Chondrocyte (in vitro differentiated cells): ENCODE measurements around the gene LSM12. TPM values are rescaled to one million over a fixed set of nuclear protein-coding genes. Genes with fewer than 3 reads are reported as not detected.

Experiments
- DNase-seq: peaks from one replicate; pipeline ENCODE4 v3.0.0; 2021; ENCODE audit warnings: mixed read lengths, low spot score
- H3K27ac Mint-ChIP-seq: one replicate; pipeline ENCODE4 v1.8.0; 2021; ENCODE audit warnings: mild to moderate bottlenecking, moderate library complexity, mixed read lengths; ENCODE audit not compliant: unreplicated experiment
- H3K27me3 Mint-ChIP-seq: 2 replicates; pipeline ENCODE4 v1.8.0; 2021; ENCODE audit warnings: low read depth, mixed read lengths
- H3K36me3 Mint-ChIP-seq: 2 replicates; pipeline ENCODE4 v1.8.0; 2021; ENCODE audit warnings: low read depth, mixed read lengths
- H3K4me1 Mint-ChIP-seq: 2 replicates; pipeline ENCODE4 v1.8.0; 2021; ENCODE audit warnings: low read depth, mild to moderate bottlenecking, mixed read lengths
- H3K4me3 Mint-ChIP-seq: one replicate; pipeline ENCODE4 v1.8.0; 2021; ENCODE audit warnings: mild to moderate bottlenecking, moderate library complexity, mixed read lengths; ENCODE audit not compliant: unreplicated experiment
- H3K9me3 Mint-ChIP-seq: 2 replicates; pipeline ENCODE4 v1.8.0; 2021; ENCODE audit warnings: low read depth, mixed read lengths
- total RNA-seq: library from RNA; stranded (reverse); gene quantifications from 3 replicates; pipeline ENCODE4 v1.2.1, GENCODE V29; 2021
- TF ChIP-seq, protein P1 (sequence below): fragments of 200-600 bp; sonication (generic); IDR thresholded peaks from 2 replicates; pipeline ENCODE4 v1.5.0; 2021; ENCODE audit warnings: antibody characterized with exemption, mild to moderate bottlenecking, moderate library complexity

LSM12 gene
- total RNA-seq, 1 donor from 2014 or later, result 48.3 TPM

DNA sequence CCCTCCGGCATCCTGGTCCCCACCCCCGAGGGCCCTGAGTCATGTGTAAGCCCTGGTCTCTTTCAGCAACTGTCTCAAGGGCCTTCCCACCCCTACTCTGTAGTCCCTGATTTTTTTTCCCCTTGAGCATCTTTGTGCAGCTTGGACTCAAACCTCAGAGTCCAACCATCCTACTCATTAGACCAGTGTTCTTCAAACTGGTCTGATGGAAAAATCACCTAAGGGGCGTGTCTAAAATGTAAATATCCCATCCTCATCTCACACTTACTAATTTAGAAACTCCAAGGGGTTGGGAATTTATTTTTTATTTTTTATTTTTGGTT is 4.7 kb upstream of the LSM12 start:
- peak overlapping the region; percentile 99 for H3K27ac Mint-ChIP-seq
- H3K4me1 Mint-ChIP-seq, result peaks cover 36% of the 10 kb centered on the region
- H3K4me3 Mint-ChIP-seq, result peak overlapping the region; percentile 90
- H3K36me3 Mint-ChIP-seq, result peaks cover 7% of the 10 kb centered on the region
- no peaks in the 10 kb centered on the region for H3K27me3 Mint-ChIP-seq
- H3K9me3 Mint-ChIP-seq, result no peaks in the 10 kb centered on the region
- DNase-seq, result no peak
- TF ChIP-seq, protein P1, sequence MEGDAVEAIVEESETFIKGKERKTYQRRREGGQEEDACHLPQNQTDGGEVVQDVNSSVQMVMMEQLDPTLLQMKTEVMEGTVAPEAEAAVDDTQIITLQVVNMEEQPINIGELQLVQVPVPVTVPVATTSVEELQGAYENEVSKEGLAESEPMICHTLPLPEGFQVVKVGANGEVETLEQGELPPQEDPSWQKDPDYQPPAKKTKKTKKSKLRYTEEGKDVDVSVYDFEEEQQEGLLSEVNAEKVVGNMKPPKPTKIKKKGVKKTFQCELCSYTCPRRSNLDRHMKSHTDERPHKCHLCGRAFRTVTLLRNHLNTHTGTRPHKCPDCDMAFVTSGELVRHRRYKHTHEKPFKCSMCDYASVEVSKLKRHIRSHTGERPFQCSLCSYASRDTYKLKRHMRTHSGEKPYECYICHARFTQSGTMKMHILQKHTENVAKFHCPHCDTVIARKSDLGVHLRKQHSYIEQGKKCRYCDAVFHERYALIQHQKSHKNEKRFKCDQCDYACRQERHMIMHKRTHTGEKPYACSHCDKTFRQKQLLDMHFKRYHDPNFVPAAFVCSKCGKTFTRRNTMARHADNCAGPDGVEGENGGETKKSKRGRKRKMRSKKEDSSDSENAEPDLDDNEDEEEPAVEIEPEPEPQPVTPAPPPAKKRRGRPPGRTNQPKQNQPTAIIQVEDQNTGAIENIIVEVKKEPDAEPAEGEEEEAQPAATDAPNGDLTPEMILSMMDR, result no peak

DNA sequence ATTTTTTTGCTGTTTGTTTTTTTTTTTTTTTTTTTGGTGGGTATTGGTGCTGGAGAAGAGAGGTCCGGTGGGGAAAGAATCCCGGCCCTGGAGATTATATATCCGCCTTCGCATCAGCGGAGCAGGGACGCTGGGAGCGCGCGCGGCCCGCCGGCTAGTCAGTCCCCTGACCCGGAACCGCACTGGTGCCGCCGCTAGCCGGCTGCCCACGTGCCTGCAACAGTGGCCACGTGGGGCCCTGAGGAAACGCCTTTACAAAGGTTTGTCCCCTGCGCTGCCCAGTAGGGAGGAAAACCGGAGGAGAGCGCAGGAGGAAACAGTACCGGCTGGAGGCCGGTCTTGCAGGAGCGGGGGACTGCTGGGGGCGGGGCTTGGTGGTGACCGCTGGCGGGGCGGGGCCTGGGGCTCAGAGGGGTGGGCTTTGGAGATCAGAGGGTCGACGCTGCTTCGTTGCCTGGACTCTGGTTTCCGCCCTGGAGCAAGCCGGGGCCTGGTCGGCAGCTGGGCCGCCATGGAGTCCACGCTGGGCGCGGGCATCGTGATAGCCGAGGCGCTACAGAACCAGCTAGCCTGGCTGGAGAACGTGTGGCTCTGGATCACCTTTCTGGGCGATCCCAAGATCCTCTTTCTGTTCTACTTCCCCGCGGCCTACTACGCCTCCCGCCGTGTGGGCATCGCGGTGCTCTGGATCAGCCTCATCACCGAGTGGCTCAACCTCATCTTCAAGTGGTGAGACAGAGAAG is 4.2 kb upstream of the LSM12 start, which contains the start of gene G6PC3:
G6PC3 (plus strand) TSS at position 281 of the 743 bp plus-strand sequence; CDS start at position 512, 231 bp downstream.
- TF ChIP-seq, protein P1, result no peak
- peak; percentile 98 for DNase-seq
- peak within 1 kb of the TSS; percentile 90 for H3K4me3 Mint-ChIP-seq
- no peaks in the 10 kb centered on the region for H3K27me3 Mint-ChIP-seq
- peaks cover 38% of the 10 kb centered on the region for H3K4me1 Mint-ChIP-seq
- H3K27ac Mint-ChIP-seq, result peak within 1 kb of the TSS; percentile 99
- no peaks in the 10 kb centered on the region for H3K9me3 Mint-ChIP-seq
- H3K36me3 Mint-ChIP-seq, result peaks cover 5% of the 10 kb centered on the region

DNA sequence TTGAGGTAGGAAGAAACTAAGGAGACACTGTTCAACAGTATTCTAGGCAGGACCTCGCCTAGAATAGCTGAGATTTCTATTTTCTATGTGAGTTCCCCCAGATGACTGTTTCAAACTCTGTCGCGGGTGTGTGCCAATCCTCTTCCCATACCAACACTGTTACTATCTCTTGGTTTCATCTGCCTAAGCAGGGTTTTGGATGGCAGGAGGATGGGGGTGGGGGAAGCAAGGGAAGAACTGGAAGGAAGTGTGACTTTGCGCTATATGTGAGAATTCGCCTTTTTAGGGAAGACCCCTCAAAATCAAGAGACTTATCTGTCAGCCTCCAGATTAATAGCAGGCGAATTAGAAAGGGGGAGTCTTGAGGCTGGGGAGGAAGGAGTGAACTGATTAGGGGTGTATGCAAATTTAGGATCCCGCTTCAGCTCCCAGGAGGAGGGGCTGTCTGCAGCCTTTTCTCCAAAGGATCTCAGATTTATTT is 3.5 kb upstream of the LSM12 start:
- peaks cover 44% of the 10 kb centered on the region for H3K4me1 Mint-ChIP-seq
- peaks cover 4% of the 10 kb centered on the region for H3K36me3 Mint-ChIP-seq
- TF ChIP-seq, protein P1, result peak; percentile 42
- H3K9me3 Mint-ChIP-seq, result no peaks in the 10 kb centered on the region
- DNase-seq, result no peak
- H3K4me3 Mint-ChIP-seq, result peak overlapping the region; percentile 90
- H3K27ac Mint-ChIP-seq, result peak overlapping the region; percentile 99
- no peaks in the 10 kb centered on the region for H3K27me3 Mint-ChIP-seq

DNA sequence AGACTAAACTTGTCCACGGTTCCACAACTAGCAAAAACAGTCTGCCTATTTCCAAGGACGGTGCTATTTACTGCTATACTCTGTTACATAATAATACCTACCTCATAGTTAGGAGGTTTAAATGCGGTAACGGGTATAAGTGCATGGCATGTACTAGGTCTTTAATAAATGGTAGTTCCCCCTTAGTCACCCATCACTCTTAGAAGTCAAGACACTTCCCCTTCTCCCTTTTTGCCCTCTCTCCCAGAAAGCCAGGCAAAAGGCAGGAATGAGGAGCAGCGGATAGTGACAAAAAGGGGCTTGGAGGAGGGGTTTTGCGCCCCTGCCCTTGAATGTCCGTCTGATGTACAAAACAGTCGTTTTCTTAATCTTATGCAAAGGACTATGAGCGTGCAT is 1.1 kb upstream of the LSM12 start:
- Mint-ChIP-seq H3K27ac (peak overlapping the region; percentile 22), H3K4me3 (no peak overlapping the region), H3K27me3 (no peaks in the 10 kb centered on the region), H3K4me1 (peaks cover 53% of the 10 kb centered on the region), H3K36me3 (peaks cover 10% of the 10 kb centered on the region), H3K9me3 (no peaks in the 10 kb centered on the region)
- DNase-seq, result no peak
- TF ChIP-seq, protein P1, result no peak

DNA sequence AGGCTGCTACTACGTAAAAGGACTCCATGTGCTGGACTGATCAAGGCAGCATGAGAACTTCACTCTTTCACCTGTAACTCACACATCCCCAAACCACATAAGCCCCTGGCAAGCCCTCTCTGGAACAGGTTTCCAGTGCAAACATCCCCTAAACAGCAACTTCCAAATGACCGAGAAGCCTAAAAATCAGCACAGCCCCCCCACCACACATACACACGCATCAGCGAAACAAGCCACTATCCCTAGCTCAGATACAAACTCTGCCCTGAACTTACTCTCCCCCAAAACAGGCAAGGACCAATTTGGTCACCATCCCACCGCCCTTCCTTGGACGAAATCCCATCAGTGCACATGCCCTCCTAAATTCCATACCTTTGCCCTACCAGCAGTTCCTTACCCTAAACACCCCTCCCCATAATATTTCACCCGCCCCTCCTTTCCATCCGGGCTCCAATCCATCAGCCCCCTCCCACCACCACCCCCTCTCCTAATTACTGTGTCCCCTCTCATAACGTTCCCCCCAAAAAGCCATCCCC is 735 bp downstream of the LSM12 start:
- no peaks in the 10 kb centered on the region for H3K27me3 Mint-ChIP-seq
- DNase-seq, result no peak
- H3K9me3 Mint-ChIP-seq, result no peaks in the 10 kb centered on the region
- H3K36me3 Mint-ChIP-seq, result peaks cover 12% of the 10 kb centered on the region
- peaks cover 47% of the 10 kb centered on the region for H3K4me1 Mint-ChIP-seq
- TF ChIP-seq, protein P1, result no peak
- peak overlapping the region; percentile 95 for H3K27ac Mint-ChIP-seq
- H3K4me3 Mint-ChIP-seq, result peak overlapping the region; percentile 92
